Activated CD4-positive, alpha-beta T cell treated with anti-CD3 and anti-CD28 coated beads, Interleukin-2, amount 10 ng/mL, durations not matched to agents 7 days and 5 days (primary cell): Measurements from ENCODE around the gene TMEM150C. TPM values are rescaled to one million over a fixed set of nuclear protein-coding genes. Genes with fewer than 3 reads are reported as not detected.

ENCODE experiments used
- CTCF ChIA-PET: fragments of 350-600 bp; sonication (Branson Sonifier 250); formaldehyde crosslinking; loops from one replicate; lab custom pipeline; 2021; ENCODE audit warnings: antibody characterized with exemption; lab: Charles Lee
- POLR2A ChIA-PET: fragments of 350-600 bp; sonication (Branson Sonifier 250); formaldehyde crosslinking; loops from one replicate; lab custom pipeline; 2021; ENCODE audit warnings: antibody characterized with exemption; lab: Charles Lee
- DNase-seq: peaks from one replicate; pipeline ENCODE4 v3.0.0-alpha.2; 2020
- H3K27ac Mint-ChIP-seq: one replicate; pipeline ENCODE4 v1.8.0; 2021; ENCODE audit warnings: mild to moderate bottlenecking, moderate library complexity, mixed read lengths
- H3K27me3 Mint-ChIP-seq: one replicate; pipeline ENCODE4 v1.8.0; 2021; ENCODE audit warnings: mixed read lengths
- H3K36me3 Mint-ChIP-seq: one replicate; pipeline ENCODE4 v1.8.0; 2021; ENCODE audit warnings: low read depth, mixed read lengths
- H3K4me1 Mint-ChIP-seq: one replicate; pipeline ENCODE4 v1.8.0; 2021; ENCODE audit warnings: mixed read lengths
- H3K4me3 Mint-ChIP-seq: one replicate; pipeline ENCODE4 v1.8.0; 2021; ENCODE audit warnings: mild to moderate bottlenecking, moderate library complexity, mixed read lengths
- H3K9me3 Mint-ChIP-seq: one replicate; pipeline ENCODE4 v1.8.0; 2021; ENCODE audit warnings: mixed read lengths
- total RNA-seq, 2 experiments: library from RNA; stranded (reverse); gene quantifications; one replicate each; pipeline ENCODE4 v1.2.3, GENCODE V29; 2021

Gene TMEM150C
- total RNA-seq, 2 experiments from 2014 or later: not detected

- ChIA-PET CTCF (interaction anchor here (0.5 to 0.8 kb wide), 3 partner anchors 28 to 421 kb away, joined by 3 to 5 read pairs (median 3); no protein-coding TSS in a partner anchor), POLR2A (no interaction called here)
- Mint-ChIP-seq H3K27me3 (peaks cover 20% of the 10 kb centered on the region), H3K4me1 (no peaks in the 10 kb centered on the region), H3K27ac (no peak overlapping the region), H3K4me3 (no peak overlapping the region), H3K36me3 (no peaks in the 10 kb centered on the region), H3K9me3 (no peaks in the 10 kb centered on the region)
- no peak for DNase-seq
Observed at GRCh38 chr4:82587826-82588540, 26.2 kb upstream of the TMEM150C start.

- peaks cover 12% of the 10 kb centered on the region for H3K27me3 Mint-ChIP-seq
- POLR2A ChIA-PET: no interaction called here
- no peak overlapping the region for H3K27ac Mint-ChIP-seq
- no peak for DNase-seq
- no peaks in the 10 kb centered on the region for H3K9me3 Mint-ChIP-seq
- CTCF ChIA-PET: no interaction called here
- H3K4me1 Mint-ChIP-seq: no peaks in the 10 kb centered on the region
- H3K4me3 Mint-ChIP-seq: no peak overlapping the region
- no peaks in the 10 kb centered on the region for H3K36me3 Mint-ChIP-seq
Observed at GRCh38 chr4:82585690-82586435, 24.1 kb upstream of the TMEM150C start.

GRCh38 chr4:82584931-82585330 is 23.1 kb upstream of the TMEM150C start:
- H3K4me3 Mint-ChIP-seq: no peak overlapping the region
- no peaks in the 10 kb centered on the region for H3K4me1 Mint-ChIP-seq
- H3K27me3 Mint-ChIP-seq: peaks cover 15% of the 10 kb centered on the region
- DNase-seq: no peak
- no peaks in the 10 kb centered on the region for H3K9me3 Mint-ChIP-seq
- H3K36me3 Mint-ChIP-seq: no peaks in the 10 kb centered on the region
- H3K27ac Mint-ChIP-seq: no peak overlapping the region
- ChIA-PET CTCF (no interaction called here), POLR2A (no interaction called here)

- CTCF ChIA-PET: no interaction called here
- no peak overlapping the region for H3K27ac Mint-ChIP-seq
- peaks cover 15% of the 10 kb centered on the region for H3K27me3 Mint-ChIP-seq
- H3K9me3 Mint-ChIP-seq: no peaks in the 10 kb centered on the region
- POLR2A ChIA-PET: no interaction called here
- no peak overlapping the region for H3K4me3 Mint-ChIP-seq
- DNase-seq: no peak
- H3K4me1 Mint-ChIP-seq: no peaks in the 10 kb centered on the region
- H3K36me3 Mint-ChIP-seq: no peaks in the 10 kb centered on the region
Observed at GRCh38 chr4:82583897-82584587, 22.3 kb upstream of the TMEM150C start.

GRCh38 chr4:82579932-82580331 is 18.1 kb upstream of the TMEM150C start:
- H3K27ac Mint-ChIP-seq: no peak overlapping the region
- no peaks in the 10 kb centered on the region for H3K9me3 Mint-ChIP-seq
- no peak for DNase-seq
- H3K36me3 Mint-ChIP-seq: no peaks in the 10 kb centered on the region
- H3K4me1 Mint-ChIP-seq: no peaks in the 10 kb centered on the region
- no peak overlapping the region for H3K4me3 Mint-ChIP-seq
- peaks cover 12% of the 10 kb centered on the region for H3K27me3 Mint-ChIP-seq
- ChIA-PET CTCF (no interaction called here), POLR2A (no interaction called here)

GRCh38 chr4:82578935-82579334 is 17.1 kb upstream of the TMEM150C start:
- no peaks in the 10 kb centered on the region for H3K9me3 Mint-ChIP-seq
- H3K4me3 Mint-ChIP-seq: no peak overlapping the region
- POLR2A ChIA-PET: no interaction called here
- no peaks in the 10 kb centered on the region for H3K4me1 Mint-ChIP-seq
- H3K27me3 Mint-ChIP-seq: peaks cover 11% of the 10 kb centered on the region
- no peak for DNase-seq
- no peak overlapping the region for H3K27ac Mint-ChIP-seq
- CTCF ChIA-PET: interaction anchor here (0.5 to 1.2 kb wide), 2 partner anchors 25 to 212 kb away, joined by 3 read pairs; no protein-coding TSS in a partner anchor
- no peaks in the 10 kb centered on the region for H3K36me3 Mint-ChIP-seq

- DNase-seq: no peak
- POLR2A ChIA-PET: no interaction called here
Observed at GRCh38 chr4:82577451-82577850, 15.7 kb upstream of the TMEM150C start.

GRCh38 chr4:82569727-82570126 is 7.9 kb upstream of the TMEM150C start:
- no peak overlapping the region for H3K27ac Mint-ChIP-seq
- ChIA-PET CTCF (no interaction called here), POLR2A (no interaction called here)
- no peaks in the 10 kb centered on the region for H3K36me3 Mint-ChIP-seq
- no peaks in the 10 kb centered on the region for H3K4me1 Mint-ChIP-seq
- peaks cover 12% of the 10 kb centered on the region for H3K27me3 Mint-ChIP-seq
- H3K9me3 Mint-ChIP-seq: no peaks in the 10 kb centered on the region
- no peak overlapping the region for H3K4me3 Mint-ChIP-seq
- DNase-seq: no peak

More at GRCh38 chr4:82577451-82577850, 15.7 kb upstream of the TMEM150C start:
- Mint-ChIP-seq H3K27ac (no peak overlapping the region), H3K27me3 (peaks cover 8% of the 10 kb centered on the region), H3K36me3 (no peaks in the 10 kb centered on the region), H3K4me1 (no peaks in the 10 kb centered on the region), H3K4me3 (no peak overlapping the region), H3K9me3 (no peaks in the 10 kb centered on the region)
- CTCF ChIA-PET: no interaction called here

GRCh38 chr4:82569076-82569475 is 7.3 kb upstream of the TMEM150C start:
- no peak for DNase-seq
- Mint-ChIP-seq H3K4me1 (no peaks in the 10 kb centered on the region), H3K27ac (no peak overlapping the region), H3K9me3 (no peaks in the 10 kb centered on the region), H3K36me3 (no peaks in the 10 kb centered on the region), H3K4me3 (no peak overlapping the region), H3K27me3 (peaks cover 14% of the 10 kb centered on the region)
- CTCF ChIA-PET: no interaction called here
- POLR2A ChIA-PET: no interaction called here

- no peak overlapping the region for H3K27ac Mint-ChIP-seq
- no peaks in the 10 kb centered on the region for H3K9me3 Mint-ChIP-seq
- DNase-seq: no peak
- H3K36me3 Mint-ChIP-seq: no peaks in the 10 kb centered on the region
- H3K4me1 Mint-ChIP-seq: peaks cover 1% of the 10 kb centered on the region
- H3K4me3 Mint-ChIP-seq: no peak overlapping the region
- POLR2A ChIA-PET: no interaction called here
- CTCF ChIA-PET: no interaction called here
- peaks cover 29% of the 10 kb centered on the region for H3K27me3 Mint-ChIP-seq
Observed at GRCh38 chr4:82567444-82567843, 5.7 kb upstream of the TMEM150C start.

- Mint-ChIP-seq H3K4me3 (peak overlapping the region; percentile 70), H3K27me3 (peaks cover 59% of the 10 kb centered on the region), H3K9me3 (no peaks in the 10 kb centered on the region), H3K36me3 (peaks cover 6% of the 10 kb centered on the region), H3K27ac (no peak overlapping the region), H3K4me1 (peaks cover 10% of the 10 kb centered on the region)
- ChIA-PET CTCF (no interaction called here), POLR2A (no interaction called here)
- DNase-seq: no peak
Observed at GRCh38 chr4:82562564-82562854, 721 bp upstream of the TMEM150C start.

GRCh38 chr4:82560853-82561785 is 669 bp downstream of the TMEM150C start:
- DNase-seq: no peak
- Mint-ChIP-seq H3K9me3 (no peaks in the 10 kb centered on the region), H3K27me3 (peaks cover 67% of the 10 kb centered on the region), H3K27ac (no peak overlapping the region), H3K4me1 (peaks cover 10% of the 10 kb centered on the region), H3K36me3 (peaks cover 6% of the 10 kb centered on the region), H3K4me3 (peak overlapping the region; percentile 52)
- POLR2A ChIA-PET: no interaction called here
- CTCF ChIA-PET: no interaction called here
